ENCODE results near the gene FIS1. TPM values are rescaled to one million over a fixed set of nuclear protein-coding genes. Genes with fewer than 3 reads are reported as not detected.

Gene FIS1
- total and polyA plus RNA-seq, 10 of the 15 experiments (the other 5 are each of a cell fraction or from before 2014, with no cell fraction given): 83.4 to 149 (median 108) TPM

- no peak overlapping the region for H3K9ac ChIP-seq (ENCODE audit: control insufficient read depth, insufficient read depth, low read length)
- DNase-seq (ENCODE audit: low read depth, low spot score) (no peak), FAIRE-seq (no peak), ATAC-seq (no peak)
- H3K4me2 ChIP-seq (ENCODE audit: control insufficient read depth, insufficient read depth): no peak overlapping the region
- ChIA-PET RAD21 (ENCODE audit: unreplicated experiment) (interaction anchor here (0.7 kb wide), 1 partner anchor 129 kb away, joined by 3 read pairs; no protein-coding TSS in a partner anchor), POLR2A (no interaction called here), CTCF (interaction anchor here (1.0 to 1.4 kb wide), 5 partner anchors 9 to 129 kb away, joined by 3 to 8 read pairs (median 3); no protein-coding TSS in a partner anchor), SMC1A (ENCODE audit: uncharacterized antibody, unreplicated experiment) (interaction anchor here (1.3 kb wide), 1 partner anchor 9 kb away, joined by 5 read pairs; no protein-coding TSS in a partner anchor)
- H2AFZ ChIP-seq (ENCODE audit: control insufficient read depth, low read depth, low read length): no peak overlapping the region
- no peaks in the 10 kb centered on the region for H3K79me2 ChIP-seq (ENCODE audit: control insufficient read depth, insufficient read depth, low read length)
- H3K27me3 ChIP-seq (replicated peaks in 1 of 2; ENCODE audit: control insufficient read depth in 2 of 2, insufficient read depth in 2 of 2, low read length in 1 of 2): peaks cover 0 to 3% of the 10 kb centered on the region in 2 experiments; a peak in 2 of 4 replicates
- 33% methylated on average over 4 of the region's 4 CpGs for WGBS (ENCODE audit: insufficient coverage, insufficient replicate concordance, low lambda C conversion rate, missing lambda C conversion rate)
- no TSS peak for BruUV-seq (replicated peaks)
- no peaks in the 10 kb centered on the region for H3K4me1 ChIP-seq (ENCODE audit: control insufficient read depth, insufficient read depth, low read length)
- H3K9me3 ChIP-seq (replicated peaks; ENCODE audit: control insufficient read depth, insufficient read depth, low read length): no peaks in the 10 kb centered on the region
- no peak overlapping the region for H3K4me3 ChIP-seq
- H3K36me3 ChIP-seq (ENCODE audit: control insufficient read depth in 2 of 2, insufficient read depth in 2 of 2, low read length in 1 of 2): no peaks in the 10 kb centered on the region
- TF ChIP-seq E4F1 (IDR thresholded peaks at IDR 0.05; ENCODE audit: borderline replicate concordance, partially characterized antibody): no peak
- no peak for TF ChIP-seq BCL3 (IDR thresholded peaks at IDR 0.05; ENCODE audit: borderline replicate concordance, insufficient read depth, low read depth, low read length, poor library complexity, severe bottlenecking)
- no peak for TF ChIP-seq TAF1 (IDR thresholded peaks at IDR 0.05; ENCODE audit: borderline replicate concordance, low read depth, low read length)
- TF ChIP-seq PML (IDR thresholded peaks at IDR 0.05; ENCODE audit: low read length): no peak
- no peak for TF ChIP-seq GABPA (IDR thresholded peaks at IDR 0.05; ENCODE audit: low read depth)
- no peak for TF ChIP-seq HDAC2 (IDR thresholded peaks at IDR 0.05)
- TF ChIP-seq WRNIP1 (IDR thresholded peaks at IDR 0.05; ENCODE audit: borderline replicate concordance, low read depth, low read length): no peak
- TF ChIP-seq ELK1 (IDR thresholded peaks at IDR 0.05; ENCODE audit: low read depth, low read length): no peak
- no peak for TF ChIP-seq SMC3 (IDR thresholded peaks at IDR 0.05; ENCODE audit: borderline replicate concordance, low read length)
- TF ChIP-seq ATF3 (IDR thresholded peaks at IDR 0.05; ENCODE audit: borderline replicate concordance, extremely low read depth, low read depth, low read length): no peak
- no peak for TF ChIP-seq HDGF (IDR thresholded peaks at IDR 0.05)
- no peak for TF ChIP-seq ZBED1 (IDR thresholded peaks at IDR 0.05; ENCODE audit: borderline replicate concordance)
- no peak overlapping the region for H3K27ac ChIP-seq (ENCODE audit: control insufficient read depth, insufficient read depth)
- intact Hi-C loops (cut with micrococcal nuclease; ENCODE audit: unreplicated experiment): no loop called here
- in situ Hi-C loops (cut with MboI): no loop called here
- H4K20me1 ChIP-seq (ENCODE audit: control insufficient read depth, insufficient read depth): no peaks in the 10 kb centered on the region
Observed at GRCh38 chr7:101273206-101273605, 28.3 kb upstream of the FIS1 start.
